HG02571 (cell line): ENCODE results near the gene GPRIN1.
A peak's percentile ranks its signal among the peaks of the same experiment; 100 is the strongest.
"Not testable (repeated sequence)": the region's sequence is repeated elsewhere in the genome, so short reads cannot be mapped to it uniquely, and the experiment has no call there.

Source experiments
- ATAC-seq: cut with Tn5 transposase; IDR thresholded peaks from one replicate; pipeline ENCODE4 v1.9.1; 2021; ENCODE audit warnings: mild to moderate bottlenecking, moderate library complexity; ENCODE audit not compliant: unreplicated experiment

Gene GPRIN1

GRCh38 chr5:176575488-176576422, 34.2 kb downstream of the GPRIN1 start:
- no peak for ATAC-seq

GRCh38 chr5:176575066-176575465, 34.9 kb downstream of the GPRIN1 start:
- ATAC-seq = no peak

- no peak for ATAC-seq
These were observed 35.7 kb downstream of the GPRIN1 start for GRCh38 chr5:176574297-176574591.

- peak; percentile 56 for ATAC-seq
These were observed 36.2 kb downstream of the GPRIN1 start for GRCh38 chr5:176573564-176574296.

GRCh38 chr5:176570044-176570443, 39.9 kb downstream of the GPRIN1 start:
- ATAC-seq = no peak

- no peak for ATAC-seq
These were observed 41.3 kb downstream of the GPRIN1 start for GRCh38 chr5:176568657-176569056.

GRCh38 chr5:176565760-176566288, 44.1 kb downstream of the GPRIN1 start:
- ATAC-seq = no peak

GRCh38 chr5:176564002-176564401, 46.0 kb downstream of the GPRIN1 start:
- no peak for ATAC-seq

GRCh38 chr5:176562189-176562588, 47.8 kb downstream of the GPRIN1 start:
- ATAC-seq = no peak

GRCh38 chr5:176561259-176561658, 48.7 kb downstream of the GPRIN1 start:
- ATAC-seq = no peak

- ATAC-seq = no peak
These were observed 49.6 kb downstream of the GPRIN1 start for GRCh38 chr5:176560364-176560763.

GRCh38 chr5:176559683-176560082, 50.3 kb downstream of the GPRIN1 start:
- no peak for ATAC-seq

GRCh38 chr5:176557846-176558245, 52.1 kb downstream of the GPRIN1 start:
- ATAC-seq = no peak

- ATAC-seq = no peak
These were observed 56.5 kb downstream of the GPRIN1 start for GRCh38 chr5:176553260-176554085.

- no peak for ATAC-seq
These were observed 57.6 kb downstream of the GPRIN1 start for GRCh38 chr5:176552332-176552869.

- ATAC-seq = not testable (repeated sequence)
These were observed 59.0 kb downstream of the GPRIN1 start for GRCh38 chr5:176550937-176551336.

- ATAC-seq = no peak
These were observed 59.6 kb downstream of the GPRIN1 start for GRCh38 chr5:176550275-176550831.

- ATAC-seq = no peak
These were observed 60.1 kb downstream of the GPRIN1 start for GRCh38 chr5:176549871-176550270.

GRCh38 chr5:176548967-176549444, 61.0 kb downstream of the GPRIN1 start, which contains the start of gene CDHR2:
Gene CDHR2 (plus strand): TSS chr5:176549342. CDS start chr5:176565353, 16,011 bp downstream.
- no peak for ATAC-seq

GRCh38 chr5:176547802-176548201, 62.2 kb downstream of the GPRIN1 start:
- ATAC-seq = no peak
